Measurements from ENCODE around the gene SUSD3.

The SUSD3 gene

DNA sequence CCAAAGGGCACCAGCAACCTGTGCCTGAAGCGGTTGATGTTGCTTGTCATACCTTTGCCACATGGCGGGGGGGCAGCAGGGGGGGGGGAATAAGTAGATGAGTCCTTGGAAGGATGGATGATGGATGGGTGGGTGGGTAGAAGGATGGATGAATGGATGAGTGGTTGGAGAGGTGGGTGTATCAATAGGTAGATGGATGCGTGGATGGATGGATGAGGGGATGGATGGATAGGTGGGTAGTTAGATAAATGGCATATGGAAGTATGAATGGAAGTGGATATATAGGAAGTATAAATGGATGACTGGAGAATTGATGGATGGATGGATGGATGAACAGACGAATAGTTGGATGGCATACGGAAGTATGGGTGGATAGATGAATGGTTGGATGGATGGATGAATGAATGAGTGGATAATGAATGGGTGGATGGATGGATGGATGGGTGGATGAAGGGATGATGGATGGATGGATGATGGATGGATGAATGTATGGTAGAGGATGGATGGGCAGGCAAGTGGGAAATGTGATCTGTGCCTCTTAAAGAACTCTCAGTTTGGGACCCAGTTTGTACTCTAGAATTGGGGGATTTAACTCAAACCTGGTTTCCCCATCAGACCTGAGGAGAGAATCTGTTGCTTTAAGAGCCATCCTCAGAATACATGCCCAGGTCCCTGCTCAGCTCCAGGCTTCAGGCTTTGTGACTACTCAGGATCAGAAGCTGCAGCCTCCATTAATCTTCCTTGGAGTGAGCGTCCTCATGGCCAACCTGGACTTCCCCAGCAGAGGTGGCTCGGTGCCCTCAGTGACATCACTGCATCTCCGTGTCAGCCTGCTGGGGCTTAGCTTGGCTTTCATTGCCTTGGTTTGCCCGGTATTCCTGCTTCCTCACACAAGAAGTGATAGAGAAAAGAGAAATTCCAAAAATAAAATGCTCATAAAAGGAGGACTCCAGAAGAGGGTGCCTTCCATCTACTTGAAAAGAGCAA is 27.6 kb upstream of the SUSD3 start:
- no peak for DNase-seq

DNA sequence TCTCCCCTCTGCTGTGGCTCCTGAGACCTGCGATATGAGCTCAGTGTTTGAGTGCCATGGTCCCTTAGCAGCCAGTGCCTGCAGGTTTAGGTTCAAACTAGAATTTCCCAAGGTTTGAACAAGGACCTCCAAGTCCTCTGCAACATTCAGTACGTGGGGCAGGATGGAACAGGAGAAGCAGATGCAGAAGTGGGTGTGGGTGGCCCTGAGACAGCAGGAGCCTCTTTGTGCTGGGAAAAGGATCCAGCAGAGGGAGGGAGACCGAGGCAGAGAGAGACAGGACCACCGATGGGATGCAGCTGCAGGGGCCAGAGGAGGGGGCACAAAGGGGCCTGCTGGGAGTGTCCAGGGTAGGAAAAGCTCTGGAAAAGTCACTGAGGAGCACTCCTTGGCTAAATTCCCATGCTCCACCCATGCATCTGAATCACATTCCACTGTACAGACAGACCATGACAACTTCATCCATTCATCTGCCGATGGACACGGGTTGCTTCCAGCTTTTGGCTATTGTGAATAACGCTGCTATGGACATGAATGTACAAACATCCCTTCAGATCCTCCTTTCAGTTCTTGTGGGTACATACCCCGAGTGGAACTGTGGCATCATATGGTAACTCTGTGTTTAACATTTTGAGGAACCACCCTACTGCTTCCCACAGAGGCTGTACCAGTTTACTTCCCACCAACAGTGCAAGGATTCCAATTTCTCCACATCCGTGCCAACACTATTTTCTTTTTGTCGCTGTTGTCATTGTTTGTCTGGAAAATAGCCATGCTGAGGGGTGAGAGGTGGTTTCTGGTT is 26.7 kb upstream of the SUSD3 start:
- DNase-seq, result no peak

- no peak for DNase-seq
Observed at GRCh38 chr9:93032545-93032944, 26.0 kb upstream of the SUSD3 start.

- no peak for DNase-seq
Observed at GRCh38 chr9:93033531-93033930, 25.0 kb upstream of the SUSD3 start.

GRCh38 chr9:93035106-93035660 is 23.3 kb upstream of the SUSD3 start:
- DNase-seq, result no peak

DNA sequence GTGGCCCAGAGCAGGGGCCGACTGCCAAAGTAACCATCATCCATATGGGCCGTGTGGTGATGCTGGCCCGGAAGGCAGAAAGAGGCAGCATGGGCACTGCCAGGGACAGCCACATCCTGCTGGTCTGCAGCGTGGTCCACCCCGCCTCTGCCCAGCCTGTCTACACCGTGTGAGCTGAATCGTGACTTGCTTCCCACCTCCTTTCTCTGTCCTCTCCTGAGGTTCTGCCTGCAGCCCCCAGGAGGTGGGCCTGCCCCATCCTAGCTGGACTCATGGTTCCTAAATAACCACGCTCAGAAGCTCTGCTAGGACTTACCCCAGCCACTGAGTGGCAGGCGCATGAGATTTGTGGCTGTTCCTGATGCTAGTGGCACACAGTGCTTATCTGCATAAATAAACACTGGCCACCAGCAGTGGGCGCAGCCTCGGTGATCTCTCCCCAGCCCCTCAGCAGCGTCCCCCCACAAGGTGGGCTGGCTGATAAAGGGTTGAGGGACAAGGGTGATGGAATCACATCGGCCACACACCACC is 22.6 kb upstream of the SUSD3 start:
- DNase-seq, result no peak

GRCh38 chr9:93036887-93037475 is 21.5 kb upstream of the SUSD3 start:
- DNase-seq, result no peak

DNA sequence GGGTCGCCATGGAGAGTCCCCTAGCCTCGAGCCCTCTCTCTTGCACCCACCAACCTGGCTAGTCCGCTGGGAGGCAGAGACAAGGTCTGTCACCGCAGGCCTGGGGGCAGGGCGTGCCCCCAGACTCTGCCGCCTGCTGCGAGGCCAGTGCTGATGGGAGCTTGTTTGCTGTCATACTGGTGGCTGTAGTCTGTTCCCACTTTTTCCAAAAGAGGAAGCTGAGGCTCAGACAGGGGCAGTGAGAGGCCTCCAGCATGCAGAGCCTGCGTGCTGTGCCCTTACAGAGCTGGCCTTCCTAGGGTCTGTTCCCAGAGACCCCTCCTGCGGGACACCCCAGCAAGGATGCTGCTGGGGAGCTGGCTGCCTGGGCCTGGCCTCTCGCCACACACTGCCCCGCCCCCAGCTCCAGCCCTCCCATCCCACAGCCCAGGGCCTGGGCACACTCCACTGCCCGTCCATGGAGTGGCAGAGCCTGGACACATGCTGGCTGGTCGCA is 21.0 kb upstream of the SUSD3 start:
- DNase-seq, result no peak

GRCh38 chr9:93038918-93039317 is 19.6 kb upstream of the SUSD3 start:
- DNase-seq, result no peak

GRCh38 chr9:93039456-93039855 is 19.0 kb upstream of the SUSD3 start:
- DNase-seq, result no peak

DNA sequence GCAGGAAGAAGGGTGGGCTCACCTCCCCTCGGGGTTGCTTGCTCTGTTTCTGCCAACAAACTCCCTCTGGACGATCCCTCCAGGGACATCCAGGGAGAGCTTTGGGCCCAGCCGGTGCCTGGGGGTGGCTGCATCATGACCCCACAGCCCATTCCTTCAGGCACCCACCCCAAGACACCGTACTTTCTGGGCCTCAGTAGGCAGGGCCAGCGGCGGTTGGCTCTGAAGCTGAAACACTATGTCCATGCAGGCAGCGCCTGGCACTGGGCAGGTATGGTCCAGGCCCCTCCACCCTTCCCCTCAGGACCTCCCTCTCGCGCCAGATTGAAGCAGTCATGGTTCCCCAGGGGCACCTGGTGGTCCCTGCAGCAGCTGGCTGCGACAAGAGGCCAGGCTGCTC is 18.5 kb upstream of the SUSD3 start:
- DNase-seq, result no peak

DNA sequence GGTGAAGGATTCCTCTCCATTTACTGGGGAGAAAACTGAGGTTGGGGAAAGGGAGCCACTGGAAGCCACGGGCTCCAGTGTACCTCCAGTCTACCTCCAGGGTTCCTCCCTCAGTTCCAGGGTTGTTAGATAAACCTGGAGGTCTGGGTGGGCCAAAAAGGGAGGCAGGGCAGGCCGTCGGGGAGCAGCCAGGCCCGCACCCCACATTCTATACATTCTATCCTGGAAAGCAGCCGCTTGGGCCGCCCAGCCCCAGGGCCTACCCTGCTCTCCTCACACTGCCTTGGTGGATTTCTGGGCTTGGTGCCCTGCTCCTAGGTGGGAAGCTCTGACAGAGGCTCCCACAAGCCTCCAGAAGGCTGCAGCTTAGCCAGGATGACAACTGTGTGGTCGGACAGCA is 18.1 kb upstream of the SUSD3 start:
- DNase-seq, result no peak

DNA sequence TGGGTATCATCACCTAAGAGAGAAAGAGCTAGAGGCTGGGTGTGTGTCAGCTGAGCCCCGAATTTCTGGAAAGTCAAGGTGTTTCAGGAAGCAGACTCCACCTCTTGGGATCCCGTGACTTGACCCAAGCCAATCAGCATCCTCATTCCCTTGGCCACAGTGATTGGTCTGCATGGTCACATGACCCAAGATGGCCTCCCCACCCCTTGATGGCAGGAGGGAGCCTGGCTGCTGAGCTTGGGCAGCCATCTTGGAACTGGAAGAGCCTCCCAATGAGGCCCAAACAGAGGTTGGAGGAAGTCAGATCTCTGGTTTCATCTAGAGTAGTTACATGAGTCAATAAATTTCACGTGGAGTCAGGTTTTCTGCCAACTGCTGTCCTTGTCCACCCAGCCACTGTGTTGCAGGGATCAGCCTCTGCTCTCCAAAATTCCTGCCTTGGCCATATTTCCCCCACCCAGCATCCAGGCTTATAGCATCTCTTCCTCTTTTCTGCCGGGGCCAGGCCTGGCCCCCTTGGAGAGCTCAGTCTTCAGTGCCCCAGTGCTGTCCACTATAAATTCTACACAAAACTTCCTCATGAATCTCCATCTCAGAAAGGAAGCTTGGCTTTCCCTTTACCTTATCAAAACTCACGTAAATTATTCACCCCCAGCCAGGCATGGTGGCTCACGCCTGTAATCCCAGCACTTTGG is 17.2 kb upstream of the SUSD3 start:
- DNase-seq, result no peak

DNA sequence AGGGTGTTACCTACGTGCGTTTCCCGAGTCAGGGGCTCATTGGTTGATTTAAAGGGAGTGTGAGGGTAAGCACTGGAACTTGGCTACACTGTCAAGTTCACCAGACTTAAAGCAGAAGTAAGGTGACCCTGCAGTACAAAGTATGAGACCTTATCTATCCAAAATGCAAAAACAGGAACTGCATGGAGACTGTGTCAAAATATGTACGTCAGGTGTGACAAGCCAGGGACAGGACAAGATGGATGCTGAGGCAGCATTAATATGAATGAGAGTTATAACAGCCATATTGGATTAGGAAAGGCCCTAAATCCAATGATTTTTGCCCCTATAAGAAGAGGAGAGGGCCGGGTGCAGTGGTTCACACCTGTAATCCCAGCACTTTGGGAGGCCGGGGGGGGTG is 15.4 kb upstream of the SUSD3 start:
- DNase-seq, result no peak

DNA sequence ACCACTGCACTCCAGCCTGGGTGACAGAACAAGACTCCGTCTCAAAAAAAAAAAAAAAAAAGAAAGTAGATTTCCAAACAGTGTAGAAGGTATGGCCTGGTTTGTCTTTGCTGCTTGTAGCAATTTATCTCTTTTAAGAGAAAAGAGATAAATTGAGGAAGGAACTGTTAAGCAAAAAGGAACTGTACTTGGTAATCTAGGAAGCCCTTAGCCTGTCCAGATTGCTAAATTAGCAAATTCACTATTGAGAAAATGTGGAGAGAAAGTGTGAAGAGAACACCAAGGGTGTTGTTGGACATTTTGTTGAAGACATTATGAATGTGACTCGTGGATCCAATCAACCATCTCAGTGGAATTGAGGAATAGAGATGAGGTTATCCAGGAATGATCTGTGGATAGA is 13.0 kb upstream of the SUSD3 start:
- no peak for DNase-seq

- DNase-seq, result no peak
Observed at GRCh38 chr9:93048566-93049448, 9.7 kb upstream of the SUSD3 start.

GRCh38 chr9:93049491-93049890 is 9.0 kb upstream of the SUSD3 start:
- DNase-seq, result no peak

DNA sequence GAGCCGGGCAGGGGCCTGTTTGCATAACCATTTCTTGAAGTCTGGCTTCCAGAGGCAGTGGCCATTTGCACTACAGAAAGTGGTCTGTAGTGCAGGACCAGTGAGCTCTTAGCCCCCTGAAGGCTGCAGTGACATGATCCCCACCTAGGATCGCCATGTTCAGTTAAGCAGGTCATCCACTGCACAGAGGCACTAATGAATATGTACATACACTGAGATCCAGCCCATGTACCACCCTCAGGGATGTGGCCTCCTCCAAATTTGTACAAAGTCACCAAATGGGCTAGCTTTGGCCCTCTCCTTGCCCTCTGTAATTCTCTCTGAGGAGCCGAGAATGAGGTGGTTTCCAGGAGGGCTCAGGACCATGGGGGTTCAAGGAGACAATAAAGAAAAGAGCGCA is 8.3 kb upstream of the SUSD3 start:
- no peak for DNase-seq

DNA sequence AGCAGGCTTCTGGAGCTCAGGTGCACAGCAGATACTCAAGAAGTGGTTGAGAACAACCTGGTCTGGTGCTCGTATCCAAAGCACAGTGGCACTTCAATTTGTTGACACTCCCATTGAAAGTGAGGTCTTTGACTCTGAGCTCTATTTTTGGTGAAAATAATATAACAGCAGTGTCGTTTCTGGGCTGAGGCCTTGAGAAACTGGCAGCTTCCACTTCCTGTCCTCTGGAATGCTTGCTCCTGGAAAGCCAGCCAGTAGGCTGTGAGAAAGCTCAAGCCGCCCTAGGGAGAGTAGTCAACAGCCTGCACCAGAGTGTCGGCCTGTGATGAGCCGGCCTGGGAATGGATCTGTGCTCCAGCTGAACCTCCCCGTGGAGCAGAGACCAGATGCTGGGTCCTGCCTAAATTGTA is 6.8 kb upstream of the SUSD3 start:
- no peak for DNase-seq

- no peak for DNase-seq
Observed at GRCh38 chr9:93052791-93053540, 5.5 kb upstream of the SUSD3 start.

Data from activated T-cell treated with anti-CD3 and anti-CD28 coated beads for 4 hours (primary cell).